ENCODE results near the gene CYB561A3.

The CYB561A3 gene

DNA sequence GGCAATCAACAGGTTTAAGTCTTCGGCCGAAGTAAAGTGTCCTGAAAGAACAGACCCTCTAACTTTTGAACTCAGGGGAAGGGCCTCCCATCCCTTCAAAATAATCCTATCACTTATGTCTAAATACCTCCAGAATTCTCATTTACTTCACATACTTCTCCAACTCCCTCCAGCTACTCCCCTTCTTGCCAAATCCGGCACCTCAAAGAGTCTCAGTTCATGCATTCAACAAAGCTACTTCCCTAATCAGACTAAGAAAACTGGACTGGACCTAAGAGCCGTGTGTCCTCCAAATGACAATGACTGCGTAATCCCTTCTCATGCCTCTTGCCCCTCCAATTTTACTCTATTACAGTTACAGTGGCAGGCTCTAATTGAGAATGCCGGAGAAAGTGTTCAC, 30.0 kb downstream of the CYB561A3 start:
- Histone ChIP-seq H3K27me3 (ENCODE audit: insufficient read depth, low read length) (no peaks in the 10 kb centered on the region), H3K4me3 (ENCODE audit: low read length) (peak overlapping the region; percentile 99), H3K36me3 (ENCODE audit: insufficient read depth, low read depth, low read length) (peaks cover 46% of the 10 kb centered on the region), H3K4me1 (ENCODE audit: insufficient read depth, low read length) (peaks cover 13% of the 10 kb centered on the region), H3K9ac (ENCODE audit: low read depth, low read length) (peak overlapping the region; percentile 98), H3K27ac (ENCODE audit: low read length) (no peak overlapping the region), H3K9me3 (ENCODE audit: insufficient read depth, low read depth, low read length) (no peaks in the 10 kb centered on the region)

DNA sequence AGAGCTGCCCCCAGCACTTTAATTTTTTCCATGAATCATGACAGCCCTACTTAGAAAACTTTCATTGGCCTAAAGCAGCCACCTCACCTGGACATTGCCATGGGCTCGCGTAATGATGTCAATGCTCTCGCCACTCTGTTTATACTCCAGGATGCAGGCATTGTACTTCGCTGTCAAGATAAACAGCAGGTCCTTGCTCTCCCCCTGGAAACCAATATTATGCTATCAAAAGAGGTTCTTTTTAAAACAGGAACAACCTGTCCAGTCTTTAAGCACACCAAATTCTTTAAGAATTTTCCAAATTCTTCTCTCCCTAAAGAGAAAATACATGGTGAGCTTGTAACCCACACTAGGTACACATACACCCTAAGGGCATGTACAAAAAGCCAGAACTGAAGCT, 31.8 kb downstream of the CYB561A3 start:
- Histone ChIP-seq H3K27ac (ENCODE audit: low read length) (no peak overlapping the region), H3K9me3 (ENCODE audit: insufficient read depth, low read depth, low read length) (no peaks in the 10 kb centered on the region), H3K36me3 (ENCODE audit: insufficient read depth, low read depth, low read length) (peaks cover 63% of the 10 kb centered on the region), H3K9ac (ENCODE audit: low read depth, low read length) (no peak overlapping the region), H3K27me3 (ENCODE audit: insufficient read depth, low read length) (no peaks in the 10 kb centered on the region), H3K4me3 (ENCODE audit: low read length) (no peak overlapping the region), H3K4me1 (ENCODE audit: insufficient read depth, low read length) (peaks cover 7% of the 10 kb centered on the region)

- H3K36me3 ChIP-seq (ENCODE audit: insufficient read depth, low read depth, low read length) = peaks cover 78% of the 10 kb centered on the region
- H3K9me3 ChIP-seq (ENCODE audit: insufficient read depth, low read depth, low read length) = no peaks in the 10 kb centered on the region
- H3K27ac ChIP-seq (ENCODE audit: low read length) = no peak overlapping the region
- H3K4me3 ChIP-seq (ENCODE audit: low read length) = no peak overlapping the region
- H3K9ac ChIP-seq (ENCODE audit: low read depth, low read length) = no peak overlapping the region
- peaks cover 4% of the 10 kb centered on the region; the same call in 1 of the 2 replicates for H3K4me1 ChIP-seq (ENCODE audit: insufficient read depth, low read length)
- no peaks in the 10 kb centered on the region for H3K27me3 ChIP-seq (ENCODE audit: insufficient read depth, low read length)
These were observed 33.3 kb downstream of the CYB561A3 start for GRCh38 chr11:61328351-61328750.

- no peak overlapping the region for H3K9ac ChIP-seq (ENCODE audit: low read depth, low read length)
- no peak overlapping the region for H3K4me3 ChIP-seq (ENCODE audit: low read length)
- H3K27me3 ChIP-seq (ENCODE audit: insufficient read depth, low read length) = no peaks in the 10 kb centered on the region
- H3K27ac ChIP-seq (ENCODE audit: low read length) = no peak overlapping the region
- peaks cover 4% of the 10 kb centered on the region; the same call in 1 of the 2 replicates for H3K4me1 ChIP-seq (ENCODE audit: insufficient read depth, low read length)
- peaks cover 85% of the 10 kb centered on the region for H3K36me3 ChIP-seq (ENCODE audit: insufficient read depth, low read depth, low read length)
- H3K9me3 ChIP-seq (ENCODE audit: insufficient read depth, low read depth, low read length) = no peaks in the 10 kb centered on the region
These were observed 34.0 kb downstream of the CYB561A3 start for GRCh38 chr11:61327669-61328071.

DNA sequence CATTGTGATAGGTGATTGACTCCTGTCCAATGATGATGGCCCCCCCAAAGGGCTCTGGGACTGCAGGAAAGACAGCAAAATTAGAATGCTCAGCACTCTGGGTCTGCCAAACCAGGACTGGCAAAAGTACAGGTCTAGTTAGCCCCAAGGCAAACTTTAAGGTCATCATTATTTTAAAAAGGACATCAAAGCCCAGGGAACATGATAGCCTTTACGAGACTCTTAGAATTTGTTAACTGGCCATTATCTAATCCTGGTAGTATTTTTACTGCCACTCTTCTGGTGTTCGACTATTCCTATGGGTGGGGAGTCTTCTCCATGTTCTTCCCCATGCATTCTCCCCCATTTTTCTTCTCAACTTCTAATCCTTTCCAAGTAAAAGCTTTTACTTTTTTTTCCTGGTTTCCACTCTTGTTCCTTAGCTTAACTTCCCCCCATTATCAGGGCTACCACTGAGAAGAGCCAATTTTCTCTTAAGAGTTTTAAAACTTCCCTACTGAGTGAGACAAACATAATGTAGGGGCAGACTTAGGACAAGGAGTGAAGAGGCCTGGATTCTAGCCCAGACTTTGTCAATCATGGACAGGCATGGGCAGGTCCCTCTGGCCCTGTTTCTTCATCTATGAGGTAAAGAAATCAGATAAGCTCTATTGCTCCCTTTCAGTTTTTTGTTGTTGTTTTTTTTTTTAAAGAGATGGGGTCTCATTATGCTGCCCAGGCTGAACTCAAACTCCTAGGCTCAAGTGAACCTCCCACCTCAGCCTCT, 35.9 kb downstream of the CYB561A3 start:
- H3K27ac ChIP-seq (ENCODE audit: low read length) = no peak overlapping the region
- H3K36me3 ChIP-seq (ENCODE audit: insufficient read depth, low read depth, low read length) = peaks cover 96% of the 10 kb centered on the region
- H3K27me3 ChIP-seq (ENCODE audit: insufficient read depth, low read length) = no peaks in the 10 kb centered on the region
- no peak overlapping the region for H3K9ac ChIP-seq (ENCODE audit: low read depth, low read length)
- H3K4me1 ChIP-seq (ENCODE audit: insufficient read depth, low read length) = no peaks in the 10 kb centered on the region
- H3K9me3 ChIP-seq (ENCODE audit: insufficient read depth, low read depth, low read length) = no peaks in the 10 kb centered on the region
- no peak overlapping the region for H3K4me3 ChIP-seq (ENCODE audit: low read length)

GRCh38 chr11:61315260-61315659, 46.4 kb downstream of the CYB561A3 start:
- no peak overlapping the region for H3K9ac ChIP-seq (ENCODE audit: low read depth, low read length)
- no peaks in the 10 kb centered on the region for H3K4me1 ChIP-seq (ENCODE audit: insufficient read depth, low read length)
- no peaks in the 10 kb centered on the region for H3K27me3 ChIP-seq (ENCODE audit: insufficient read depth, low read length)
- H3K4me3 ChIP-seq (ENCODE audit: low read length) = no peak overlapping the region
- peaks cover 93% of the 10 kb centered on the region for H3K36me3 ChIP-seq (ENCODE audit: insufficient read depth, low read depth, low read length)
- H3K27ac ChIP-seq (ENCODE audit: low read length) = no peak overlapping the region
- H3K9me3 ChIP-seq (ENCODE audit: insufficient read depth, low read depth, low read length) = no peaks in the 10 kb centered on the region

DNA sequence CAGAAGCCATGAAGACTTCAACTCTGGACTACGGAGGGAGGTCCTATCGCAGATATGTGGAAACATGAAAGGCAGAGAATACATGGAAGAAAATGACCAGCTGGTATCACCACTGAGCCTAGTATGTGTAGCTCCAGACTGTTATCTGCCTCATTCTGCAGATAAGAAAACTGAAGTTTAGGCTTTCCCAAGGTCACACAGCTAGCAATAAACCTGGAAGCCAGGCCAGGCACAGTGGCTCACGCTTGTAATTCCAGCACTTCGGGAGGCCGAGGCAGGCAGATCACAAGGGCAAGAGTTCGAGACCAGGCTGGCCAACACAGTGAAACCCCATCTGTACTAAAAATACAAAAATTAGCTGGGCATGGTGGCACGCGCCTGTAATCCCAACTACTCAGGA, 50.9 kb downstream of the CYB561A3 start:
- H3K4me1 ChIP-seq (ENCODE audit: insufficient read depth, low read length) = no peaks in the 10 kb centered on the region
- H3K27me3 ChIP-seq (ENCODE audit: insufficient read depth, low read length) = no peaks in the 10 kb centered on the region
- no peak overlapping the region for H3K4me3 ChIP-seq (ENCODE audit: low read length)
- H3K36me3 ChIP-seq (ENCODE audit: insufficient read depth, low read depth, low read length) = peaks cover 100% of the 10 kb centered on the region
- no peak overlapping the region for H3K9ac ChIP-seq (ENCODE audit: low read depth, low read length)
- no peak overlapping the region for H3K27ac ChIP-seq (ENCODE audit: low read length)
- no peaks in the 10 kb centered on the region for H3K9me3 ChIP-seq (ENCODE audit: insufficient read depth, low read depth, low read length)

- H3K9me3 ChIP-seq (ENCODE audit: insufficient read depth, low read depth, low read length) = no peaks in the 10 kb centered on the region
- peaks cover 100% of the 10 kb centered on the region for H3K36me3 ChIP-seq (ENCODE audit: insufficient read depth, low read depth, low read length)
- no peak overlapping the region for H3K9ac ChIP-seq (ENCODE audit: low read depth, low read length)
- no peaks in the 10 kb centered on the region for H3K4me1 ChIP-seq (ENCODE audit: insufficient read depth, low read length)
- no peak overlapping the region for H3K4me3 ChIP-seq (ENCODE audit: low read length)
- no peak overlapping the region for H3K27ac ChIP-seq (ENCODE audit: low read length)
- no peaks in the 10 kb centered on the region for H3K27me3 ChIP-seq (ENCODE audit: insufficient read depth, low read length)
These were observed 51.9 kb downstream of the CYB561A3 start for GRCh38 chr11:61309739-61310138.

GRCh38 chr11:61309141-61309540, 52.5 kb downstream of the CYB561A3 start:
- Histone ChIP-seq H3K4me3 (ENCODE audit: low read length) (no peak overlapping the region), H3K27ac (ENCODE audit: low read length) (no peak overlapping the region), H3K27me3 (ENCODE audit: insufficient read depth, low read length) (no peaks in the 10 kb centered on the region), H3K4me1 (ENCODE audit: insufficient read depth, low read length) (no peaks in the 10 kb centered on the region), H3K36me3 (ENCODE audit: insufficient read depth, low read depth, low read length) (peaks cover 97% of the 10 kb centered on the region), H3K9ac (ENCODE audit: low read depth, low read length) (no peak overlapping the region), H3K9me3 (ENCODE audit: insufficient read depth, low read depth, low read length) (no peaks in the 10 kb centered on the region)

DNA sequence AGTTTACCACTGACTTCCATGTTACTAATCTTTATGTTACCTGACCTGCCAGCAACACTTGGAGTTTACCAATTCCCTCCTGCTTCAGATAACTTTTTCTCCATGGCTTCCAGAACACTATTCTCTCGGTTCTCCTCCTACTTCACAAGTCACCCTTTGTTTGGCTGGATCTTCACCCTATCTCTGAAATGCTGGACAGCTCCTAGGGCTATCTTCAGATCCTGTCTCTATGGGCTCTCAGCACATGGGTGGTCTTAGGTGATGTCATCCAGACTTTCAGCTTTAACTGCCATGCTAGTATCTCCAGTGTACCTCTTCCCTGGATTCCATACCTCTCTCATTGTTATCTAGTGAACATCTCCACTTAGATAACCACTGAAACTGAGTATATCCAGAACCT, 54.3 kb downstream of the CYB561A3 start:
- no peak overlapping the region for H3K9ac ChIP-seq (ENCODE audit: low read depth, low read length)
- H3K36me3 ChIP-seq (ENCODE audit: insufficient read depth, low read depth, low read length) = peaks cover 97% of the 10 kb centered on the region
- H3K9me3 ChIP-seq (ENCODE audit: insufficient read depth, low read depth, low read length) = no peaks in the 10 kb centered on the region
- no peak overlapping the region for H3K27ac ChIP-seq (ENCODE audit: low read length)
- no peaks in the 10 kb centered on the region for H3K4me1 ChIP-seq (ENCODE audit: insufficient read depth, low read length)
- no peaks in the 10 kb centered on the region for H3K27me3 ChIP-seq (ENCODE audit: insufficient read depth, low read length)
- H3K4me3 ChIP-seq (ENCODE audit: low read length) = no peak overlapping the region

GRCh38 chr11:61306221-61306620, 55.5 kb downstream of the CYB561A3 start:
- Histone ChIP-seq H3K36me3 (ENCODE audit: insufficient read depth, low read depth, low read length) (peaks cover 97% of the 10 kb centered on the region), H3K27ac (ENCODE audit: low read length) (no peak overlapping the region), H3K9ac (ENCODE audit: low read depth, low read length) (no peak overlapping the region), H3K4me3 (ENCODE audit: low read length) (no peak overlapping the region), H3K9me3 (ENCODE audit: insufficient read depth, low read depth, low read length) (no peaks in the 10 kb centered on the region), H3K4me1 (ENCODE audit: insufficient read depth, low read length) (no peaks in the 10 kb centered on the region), H3K27me3 (ENCODE audit: insufficient read depth, low read length) (no peaks in the 10 kb centered on the region)

GRCh38 chr11:61305417-61305816, 56.3 kb downstream of the CYB561A3 start:
- H3K27ac ChIP-seq (ENCODE audit: low read length) = no peak overlapping the region
- peaks cover 97% of the 10 kb centered on the region for H3K36me3 ChIP-seq (ENCODE audit: insufficient read depth, low read depth, low read length)
- no peaks in the 10 kb centered on the region for H3K4me1 ChIP-seq (ENCODE audit: insufficient read depth, low read length)
- H3K9me3 ChIP-seq (ENCODE audit: insufficient read depth, low read depth, low read length) = no peaks in the 10 kb centered on the region
- H3K27me3 ChIP-seq (ENCODE audit: insufficient read depth, low read length) = no peaks in the 10 kb centered on the region
- H3K4me3 ChIP-seq (ENCODE audit: low read length) = no peak overlapping the region
- H3K9ac ChIP-seq (ENCODE audit: low read depth, low read length) = no peak overlapping the region

Measured in iPS-20b (cell line).